AG09309 (cell line): ENCODE results near the gene TMEM175.

Source experiments
- DNase-seq: peaks from one replicate; pipeline ENCODE4 v3.0.0-alpha.2; 2010; ENCODE audit warnings: low read depth
- H3K4me3 ChIP-seq: 2 replicates; pipeline ENCODE4 v1.5.1; 2011; ENCODE audit warnings: mild to moderate bottlenecking, low read depth, low read length, moderate library complexity; ENCODE audit not compliant: control insufficient read depth
- CTCF ChIP-seq: IDR thresholded peaks from 2 replicates; pipeline ENCODE4 v1.5.1; 2011; ENCODE audit warnings: mild to moderate bottlenecking, low read depth, low read length, inconsistent platforms; ENCODE audit not compliant: insufficient read depth, control insufficient read depth; ENCODE audit errors: missing control alignments

TMEM175 gene

GRCh38 chr4:903066-904046 lies 28.9 kb upstream of the TMEM175 start:
- no peak overlapping the region for H3K4me3 ChIP-seq
- DNase-seq, result no peak
- no peak for TF ChIP-seq CTCF

- no peak for DNase-seq
- H3K4me3 ChIP-seq, result no peak overlapping the region
- TF ChIP-seq CTCF, result no peak
Measured at GRCh38 chr4:905485-906338, 26.5 kb upstream of the TMEM175 start.

- no peak for TF ChIP-seq CTCF
- no peak for DNase-seq
- H3K4me3 ChIP-seq, result no peak overlapping the region
Measured at GRCh38 chr4:906339-907102, 25.7 kb upstream of the TMEM175 start.

- no peak for DNase-seq
- TF ChIP-seq CTCF, result no peak
- H3K4me3 ChIP-seq, result no peak overlapping the region
Measured at GRCh38 chr4:907103-907400, 25.2 kb upstream of the TMEM175 start.

GRCh38 chr4:907691-908425 lies 24.4 kb upstream of the TMEM175 start:
- TF ChIP-seq CTCF, result no peak
- DNase-seq, result no peak
- H3K4me3 ChIP-seq, result no peak overlapping the region
